Hypothalamus (tissue), 51 donors: Measurements from ENCODE around the gene GAGE1.
A peak's percentile ranks its signal among the peaks of the same experiment; 100 is the strongest.
"Not testable (repeated sequence)": the region's sequence is repeated elsewhere in the genome, so short reads cannot be mapped to it uniquely, and the experiment has no call there.

Experiments
- DNase-seq, 51 donors: peaks; one replicate each; lab custom pipeline; 2025; lab: John Stamatoyannopoulos, UW

The GAGE1 gene, protein sequence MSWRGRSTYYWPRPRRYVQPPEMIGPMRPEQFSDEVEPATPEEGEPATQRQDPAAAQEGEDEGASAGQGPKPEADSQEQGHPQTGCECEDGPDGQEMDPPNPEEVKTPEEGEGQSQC

DNA sequence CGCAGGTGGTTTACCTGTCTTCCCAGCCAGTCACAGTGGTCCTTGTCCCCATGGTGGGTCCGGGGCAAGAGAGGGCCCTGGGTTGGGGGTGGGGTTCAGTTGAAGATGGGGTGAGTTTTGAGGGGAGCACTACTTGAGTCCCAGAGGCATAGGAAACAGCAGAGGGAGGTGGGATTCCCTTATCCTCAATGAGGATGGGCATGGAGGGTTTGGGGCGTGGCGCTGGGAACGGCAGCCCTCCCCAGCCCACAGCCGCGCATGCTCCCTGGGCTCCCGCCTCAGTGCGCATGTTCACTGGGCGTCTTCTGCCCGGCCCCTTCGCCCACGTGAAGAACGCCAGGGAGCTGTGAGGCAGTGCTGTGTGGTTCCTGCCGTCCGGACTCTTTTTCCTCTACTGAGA, at the start of gene GAGE1:
GAGE1 (plus strand) TSS at position 301 of the 400 bp plus-strand sequence. CDS start 1,155 bp downstream, outside the sequence.
- DNase-seq, result not testable (repeated sequence)

DNA sequence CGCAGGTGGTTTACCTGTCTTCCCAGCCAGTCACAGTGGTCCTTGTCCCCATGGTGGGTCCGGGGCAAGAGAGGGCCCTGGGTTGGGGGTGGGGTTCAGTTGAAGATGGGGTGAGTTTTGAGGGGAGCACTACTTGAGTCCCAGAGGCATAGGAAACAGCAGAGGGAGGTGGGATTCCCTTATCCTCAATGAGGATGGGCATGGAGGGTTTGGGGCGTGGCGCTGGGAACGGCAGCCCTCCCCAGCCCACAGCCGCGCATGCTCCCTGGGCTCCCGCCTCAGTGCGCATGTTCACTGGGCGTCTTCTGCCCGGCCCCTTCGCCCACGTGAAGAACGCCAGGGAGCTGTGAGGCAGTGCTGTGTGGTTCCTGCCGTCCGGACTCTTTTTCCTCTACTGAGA, 47.8 kb upstream of the GAGE1 start, which contains the start of gene GAGE12E:
GAGE12E (plus strand) TSS at position 301 of the 400 bp plus-strand sequence. CDS start 1,155 bp downstream, outside the sequence.
- not testable (repeated sequence) for DNase-seq

DNA sequence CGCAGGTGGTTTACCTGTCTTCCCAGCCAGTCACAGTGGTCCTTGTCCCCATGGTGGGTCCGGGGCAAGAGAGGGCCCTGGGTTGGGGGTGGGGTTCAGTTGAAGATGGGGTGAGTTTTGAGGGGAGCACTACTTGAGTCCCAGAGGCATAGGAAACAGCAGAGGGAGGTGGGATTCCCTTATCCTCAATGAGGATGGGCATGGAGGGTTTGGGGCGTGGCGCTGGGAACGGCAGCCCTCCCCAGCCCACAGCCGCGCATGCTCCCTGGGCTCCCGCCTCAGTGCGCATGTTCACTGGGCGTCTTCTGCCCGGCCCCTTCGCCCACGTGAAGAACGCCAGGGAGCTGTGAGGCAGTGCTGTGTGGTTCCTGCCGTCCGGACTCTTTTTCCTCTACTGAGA, 38.3 kb upstream of the GAGE1 start, which contains the start of gene GAGE12F:
GAGE12F (plus strand) TSS at position 301 of the 400 bp plus-strand sequence. CDS start 1,155 bp downstream, outside the sequence.
- not testable (repeated sequence) for DNase-seq

DNA sequence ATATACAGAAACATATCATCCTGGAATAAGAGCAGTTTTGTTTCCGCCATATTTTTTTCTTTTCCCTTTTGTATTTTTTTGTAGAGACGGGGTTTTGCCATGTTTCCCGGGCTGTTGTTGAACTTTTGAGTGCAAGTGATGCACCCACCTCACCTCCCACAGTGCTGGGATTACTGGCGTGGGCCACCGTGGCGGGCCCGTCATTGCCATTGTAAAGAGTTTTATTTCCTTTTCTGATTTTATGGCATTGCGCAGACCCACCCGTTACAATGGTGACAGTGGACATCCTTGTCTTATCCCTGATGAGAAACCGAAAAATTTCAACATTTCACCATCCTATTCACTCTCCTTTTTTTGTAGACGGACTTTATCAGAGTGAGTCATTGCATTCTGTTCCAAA, 30.1 kb upstream of the GAGE1 start:
- not testable (repeated sequence) for DNase-seq

DNA sequence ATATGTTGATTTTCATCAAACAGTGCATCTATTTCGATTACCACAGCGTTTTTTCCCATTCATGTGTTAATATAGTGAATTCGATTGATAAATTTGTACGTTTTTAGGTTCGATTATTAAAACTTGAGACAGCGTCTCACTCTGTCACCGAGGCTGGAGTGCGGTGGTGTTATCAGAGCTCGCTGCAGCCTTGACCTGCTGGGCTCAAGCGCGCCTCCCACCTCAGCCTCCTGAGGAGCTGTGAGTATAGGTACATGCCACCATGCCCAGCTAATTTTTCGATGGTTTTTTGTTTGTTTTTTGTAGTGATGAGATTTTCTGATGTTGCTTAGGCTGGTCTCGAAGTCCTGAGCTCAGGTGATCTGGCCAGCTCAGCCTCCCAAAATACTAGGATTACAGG, 29.7 kb upstream of the GAGE1 start:
- not testable (repeated sequence) for DNase-seq

DNA sequence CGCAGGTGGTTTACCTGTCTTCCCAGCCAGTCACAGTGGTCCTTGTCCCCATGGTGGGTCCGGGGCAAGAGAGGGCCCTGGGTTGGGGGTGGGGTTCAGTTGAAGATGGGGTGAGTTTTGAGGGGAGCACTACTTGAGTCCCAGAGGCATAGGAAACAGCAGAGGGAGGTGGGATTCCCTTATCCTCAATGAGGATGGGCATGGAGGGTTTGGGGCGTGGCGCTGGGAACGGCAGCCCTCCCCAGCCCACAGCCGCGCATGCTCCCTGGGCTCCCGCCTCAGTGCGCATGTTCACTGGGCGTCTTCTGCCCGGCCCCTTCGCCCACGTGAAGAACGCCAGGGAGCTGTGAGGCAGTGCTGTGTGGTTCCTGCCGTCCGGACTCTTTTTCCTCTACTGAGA, 28.7 kb upstream of the GAGE1 start, which contains the start of gene GAGE12G:
GAGE12G (plus strand) TSS at position 301 of the 400 bp plus-strand sequence. CDS start 1,155 bp downstream, outside the sequence.
- not testable (repeated sequence) for DNase-seq

DNA sequence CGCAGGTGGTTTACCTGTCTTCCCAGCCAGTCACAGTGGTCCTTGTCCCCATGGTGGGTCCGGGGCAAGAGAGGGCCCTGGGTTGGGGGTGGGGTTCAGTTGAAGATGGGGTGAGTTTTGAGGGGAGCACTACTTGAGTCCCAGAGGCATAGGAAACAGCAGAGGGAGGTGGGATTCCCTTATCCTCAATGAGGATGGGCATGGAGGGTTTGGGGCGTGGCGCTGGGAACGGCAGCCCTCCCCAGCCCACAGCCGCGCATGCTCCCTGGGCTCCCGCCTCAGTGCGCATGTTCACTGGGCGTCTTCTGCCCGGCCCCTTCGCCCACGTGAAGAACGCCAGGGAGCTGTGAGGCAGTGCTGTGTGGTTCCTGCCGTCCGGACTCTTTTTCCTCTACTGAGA, 19.2 kb upstream of the GAGE1 start, which contains the start of gene GAGE12H:
GAGE12H (plus strand) TSS at position 301 of the 400 bp plus-strand sequence. CDS start 1,155 bp downstream, outside the sequence.
- not testable (repeated sequence) for DNase-seq

DNA sequence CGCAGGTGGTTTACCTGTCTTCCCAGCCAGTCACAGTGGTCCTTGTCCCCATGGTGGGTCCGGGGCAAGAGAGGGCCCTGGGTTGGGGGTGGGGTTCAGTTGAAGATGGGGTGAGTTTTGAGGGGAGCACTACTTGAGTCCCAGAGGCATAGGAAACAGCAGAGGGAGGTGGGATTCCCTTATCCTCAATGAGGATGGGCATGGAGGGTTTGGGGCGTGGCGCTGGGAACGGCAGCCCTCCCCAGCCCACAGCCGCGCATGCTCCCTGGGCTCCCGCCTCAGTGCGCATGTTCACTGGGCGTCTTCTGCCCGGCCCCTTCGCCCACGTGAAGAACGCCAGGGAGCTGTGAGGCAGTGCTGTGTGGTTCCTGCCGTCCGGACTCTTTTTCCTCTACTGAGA, 9.6 kb upstream of the GAGE1 start, which contains the start of gene GAGE2A:
GAGE2A (plus strand) TSS at position 301 of the 400 bp plus-strand sequence. CDS start 1,155 bp downstream, outside the sequence.
- not testable (repeated sequence) for DNase-seq

DNA sequence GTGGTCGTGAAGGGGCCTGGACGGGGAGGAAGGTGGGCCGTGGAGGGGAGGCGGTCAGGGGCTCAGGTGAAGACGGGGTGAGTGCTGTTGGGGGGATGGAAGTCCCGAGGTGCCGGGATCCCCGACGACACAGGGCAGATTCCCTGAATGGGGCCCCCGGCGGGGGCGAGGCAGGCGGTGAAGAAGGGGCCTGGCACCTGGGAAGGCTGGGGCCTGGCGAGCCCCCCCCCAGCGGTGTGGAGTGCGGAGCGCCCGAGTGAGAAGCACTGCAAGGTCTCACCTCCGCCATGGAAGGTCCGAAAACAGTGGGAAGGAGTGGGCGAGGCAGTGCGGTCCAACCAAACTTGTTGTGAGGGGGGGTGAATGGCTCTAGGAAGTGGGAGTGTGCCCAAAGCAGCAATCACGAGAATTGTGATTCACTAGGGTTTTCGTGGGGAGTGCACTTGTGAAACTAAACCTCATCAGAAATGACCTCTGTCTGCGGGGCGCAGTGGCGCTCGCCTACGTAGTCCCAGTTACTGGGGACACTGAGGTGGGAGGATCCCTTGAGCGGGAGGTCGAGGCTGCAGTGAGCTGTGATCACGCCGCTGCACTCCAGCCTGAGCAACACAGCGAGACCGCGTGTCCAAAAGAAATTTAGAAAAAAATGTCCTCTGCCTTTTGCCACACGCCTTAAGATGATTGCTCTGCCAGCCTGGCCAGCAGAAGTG, 8.9 kb upstream of the GAGE1 start:
- not testable (repeated sequence) for DNase-seq

DNA sequence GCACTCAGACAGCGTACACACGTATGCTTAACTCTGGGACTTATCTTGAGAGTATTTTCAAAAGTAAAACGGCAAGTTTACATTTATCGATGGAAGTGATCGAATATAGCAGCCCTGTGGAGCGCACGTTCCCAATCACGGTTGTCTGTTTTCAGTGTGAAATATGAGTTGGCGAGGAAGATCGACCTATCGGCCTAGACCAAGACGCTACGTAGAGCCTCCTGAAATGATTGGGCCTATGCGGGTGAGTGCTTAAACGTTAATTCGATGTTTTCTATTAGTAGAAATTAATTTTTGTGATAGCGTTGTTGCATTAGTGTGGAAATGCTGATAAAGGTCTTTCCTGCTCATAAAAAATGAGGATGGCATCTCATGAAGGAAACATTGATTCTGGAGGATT, 8.3 kb upstream of the GAGE1 start:
- DNase-seq, result not testable (repeated sequence)

DNA sequence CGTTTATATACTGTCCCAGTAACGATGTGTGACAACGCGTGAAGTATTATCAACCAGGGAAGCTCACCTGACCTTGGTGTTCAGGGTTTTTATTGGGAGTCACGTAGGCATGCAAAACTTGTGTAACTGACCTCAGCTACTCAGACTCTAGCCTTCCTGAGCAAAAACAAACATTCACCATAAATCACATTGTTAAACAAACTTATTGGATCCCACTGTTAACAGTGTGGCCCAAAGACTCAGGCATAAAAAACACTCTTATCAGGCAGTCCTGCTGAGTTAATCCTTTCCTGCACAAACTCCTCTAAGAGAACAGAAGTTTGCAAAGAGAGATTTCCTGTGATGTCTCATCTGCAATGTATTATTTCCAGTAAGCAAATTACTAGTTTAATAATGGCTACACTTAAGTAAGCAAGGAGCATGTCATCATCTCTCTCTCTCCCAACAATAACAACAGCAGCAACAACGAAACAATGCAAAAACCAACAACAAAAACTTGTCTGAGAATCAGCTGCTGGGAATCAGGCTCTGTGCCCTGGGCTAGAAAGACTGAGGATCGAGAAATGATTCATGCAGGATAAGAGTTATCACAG, 12.0 kb downstream of the GAGE1 start:
- DNase-seq, result no peak

DNA sequence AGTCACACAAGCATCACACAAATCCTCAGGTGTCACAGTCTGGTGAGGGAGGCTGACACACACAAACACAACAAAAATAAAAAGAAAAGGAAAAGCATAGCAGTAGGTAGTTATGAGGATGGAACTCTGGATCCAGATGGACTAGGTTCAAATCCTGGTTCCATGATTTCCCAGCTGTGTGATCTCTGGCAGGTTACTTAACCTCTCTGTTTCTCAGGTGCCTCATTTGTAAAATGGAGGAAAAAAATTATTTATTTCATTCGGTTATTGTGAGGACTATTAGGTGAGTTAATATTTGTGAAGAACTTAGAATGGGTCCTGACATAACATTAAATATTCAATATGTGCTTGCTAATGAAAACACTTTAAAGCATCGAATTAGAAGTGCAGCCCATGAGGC, 19.8 kb downstream of the GAGE1 start:
- DNase-seq, result no peak

DNA sequence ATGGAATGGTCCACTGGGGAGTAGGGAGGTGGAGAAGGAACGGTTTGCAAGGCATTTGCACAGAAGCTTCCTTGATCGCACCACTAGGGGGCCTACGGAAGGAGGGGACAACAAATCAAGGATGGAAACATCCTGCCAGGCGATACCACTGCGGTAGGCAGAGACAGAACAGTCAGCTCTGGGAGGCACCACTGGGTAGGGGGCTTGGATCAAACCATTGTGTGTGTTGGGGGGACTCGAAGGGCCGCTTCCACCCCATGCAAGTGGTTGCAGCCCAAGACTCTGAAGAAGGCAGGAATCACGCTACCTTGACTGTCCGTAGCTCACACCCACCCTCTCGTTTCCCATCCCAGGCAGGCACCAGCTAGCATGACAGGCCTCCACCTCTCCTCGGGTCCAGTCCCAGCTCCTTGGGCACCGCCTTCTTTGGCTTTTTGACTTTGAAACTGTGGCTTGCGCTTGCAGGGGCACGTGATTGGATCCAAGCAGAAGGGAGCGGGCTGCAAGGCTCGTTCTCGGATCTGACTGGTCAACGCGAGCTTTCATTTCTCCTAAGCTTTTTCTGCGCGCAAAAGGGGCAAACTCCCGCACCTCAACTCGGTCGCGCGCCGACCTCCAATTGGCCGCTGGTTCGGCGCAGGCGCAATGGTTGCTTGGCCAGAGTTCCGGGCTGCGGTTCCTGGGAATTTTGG, 28.4 kb downstream of the GAGE1 start:
- peak in 4 of 51 donors; percentile 1 to 24 (median 11) for DNase-seq

DNA sequence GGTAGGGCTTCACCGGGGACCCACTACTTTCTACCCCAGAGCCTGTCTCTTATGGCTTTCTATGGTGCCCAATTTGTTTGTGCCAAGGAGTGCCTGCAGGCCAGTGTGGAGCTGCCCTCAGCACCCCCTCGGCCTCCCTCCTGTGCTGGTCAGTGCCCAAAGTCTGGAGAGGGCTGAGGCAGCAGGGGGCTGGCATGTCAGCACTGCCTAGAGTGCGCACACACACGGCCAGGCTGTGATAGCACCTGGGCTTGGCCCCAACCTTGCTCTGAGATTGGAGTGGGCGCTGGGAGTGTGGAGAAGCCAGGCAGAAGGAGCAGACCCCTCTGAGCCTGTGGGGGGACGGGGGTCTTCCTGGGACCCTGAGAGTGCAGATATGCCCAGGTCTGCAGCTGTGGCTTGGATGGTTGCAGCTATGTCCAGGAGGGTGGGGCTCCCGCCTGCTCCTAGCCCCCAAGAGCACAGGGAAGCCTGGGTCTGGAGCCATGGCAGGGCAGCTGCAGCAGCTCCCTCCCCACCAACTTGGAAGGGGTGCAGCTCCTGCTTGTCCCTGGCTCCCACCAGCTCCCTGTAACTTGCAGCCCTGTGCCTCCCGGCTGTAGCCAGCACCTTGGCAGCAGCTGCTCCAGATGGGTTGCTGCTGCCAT, 46.3 kb downstream of the GAGE1 start:
- DNase-seq, result no peak

DNA sequence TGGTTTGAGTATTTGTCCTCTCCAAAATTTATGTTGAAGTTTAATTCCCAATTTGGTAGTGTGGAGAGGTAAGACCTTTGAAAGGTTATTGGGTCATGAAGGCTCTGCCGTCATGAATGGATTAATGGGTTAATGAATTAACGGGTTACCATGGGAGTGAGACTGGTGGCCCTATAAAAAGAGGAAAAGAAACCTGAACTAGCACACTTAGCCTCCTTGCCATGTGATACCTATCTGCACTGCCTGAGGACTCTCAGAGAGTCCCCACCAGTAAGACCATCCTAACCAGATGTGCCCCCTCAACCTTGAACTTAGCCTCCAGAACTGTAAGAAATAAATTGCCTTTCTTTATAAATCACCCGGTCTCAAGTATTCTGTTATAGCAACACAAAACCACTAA, 57.7 kb downstream of the GAGE1 start:
- no peak for DNase-seq
